SH-SY5Y (cell line): ENCODE data around the gene LHFPL5.

Experiments used
- GATA2 ChIP-seq: IDR thresholded peaks from 2 replicates; pipeline ENCODE4 v1.6.1; 2011; ENCODE audit warnings: mild to moderate bottlenecking, low read depth, low read length
- GATA3 ChIP-seq: IDR thresholded peaks from 2 replicates; pipeline ENCODE4 v1.6.1; 2011; ENCODE audit warnings: low read depth, mild to moderate bottlenecking, low read length, moderate library complexity

DNA sequence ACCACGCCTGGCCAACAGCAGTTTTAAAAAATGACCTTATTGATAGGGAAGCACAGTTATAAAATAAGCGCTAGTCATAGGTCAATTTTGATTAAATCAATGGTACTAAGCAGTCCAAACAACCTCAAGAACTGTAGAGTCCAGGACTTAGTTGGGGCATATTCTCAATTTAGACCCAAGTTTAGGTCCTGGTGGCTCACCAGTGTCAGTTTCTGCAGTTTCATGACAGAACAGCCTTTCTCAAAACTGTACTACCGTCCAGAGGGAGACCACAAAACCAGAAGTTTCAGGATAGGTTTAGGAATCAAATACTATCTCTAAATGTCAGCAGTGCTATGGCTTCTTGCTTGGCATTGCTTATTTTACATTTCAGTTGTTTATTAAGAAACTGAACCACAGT is 39.1 kb downstream of the LHFPL5 start:
- TF ChIP-seq GATA2: no peak
- TF ChIP-seq GATA3: no peak
